Islet precursor cell (in vitro differentiated cells): Measurements from ENCODE around the gene TMEM167B.
A peak's percentile ranks its signal among the peaks of the same experiment; 100 is the strongest.

Source experiments
- DNase-seq: peaks from one replicate; pipeline ENCODE4 v3.0.0-alpha.2; 2018

Gene TMEM167B

GRCh38 chr1:109083923-109084322, 6.6 kb upstream of the TMEM167B start:
- DNase-seq, result no peak

DNA sequence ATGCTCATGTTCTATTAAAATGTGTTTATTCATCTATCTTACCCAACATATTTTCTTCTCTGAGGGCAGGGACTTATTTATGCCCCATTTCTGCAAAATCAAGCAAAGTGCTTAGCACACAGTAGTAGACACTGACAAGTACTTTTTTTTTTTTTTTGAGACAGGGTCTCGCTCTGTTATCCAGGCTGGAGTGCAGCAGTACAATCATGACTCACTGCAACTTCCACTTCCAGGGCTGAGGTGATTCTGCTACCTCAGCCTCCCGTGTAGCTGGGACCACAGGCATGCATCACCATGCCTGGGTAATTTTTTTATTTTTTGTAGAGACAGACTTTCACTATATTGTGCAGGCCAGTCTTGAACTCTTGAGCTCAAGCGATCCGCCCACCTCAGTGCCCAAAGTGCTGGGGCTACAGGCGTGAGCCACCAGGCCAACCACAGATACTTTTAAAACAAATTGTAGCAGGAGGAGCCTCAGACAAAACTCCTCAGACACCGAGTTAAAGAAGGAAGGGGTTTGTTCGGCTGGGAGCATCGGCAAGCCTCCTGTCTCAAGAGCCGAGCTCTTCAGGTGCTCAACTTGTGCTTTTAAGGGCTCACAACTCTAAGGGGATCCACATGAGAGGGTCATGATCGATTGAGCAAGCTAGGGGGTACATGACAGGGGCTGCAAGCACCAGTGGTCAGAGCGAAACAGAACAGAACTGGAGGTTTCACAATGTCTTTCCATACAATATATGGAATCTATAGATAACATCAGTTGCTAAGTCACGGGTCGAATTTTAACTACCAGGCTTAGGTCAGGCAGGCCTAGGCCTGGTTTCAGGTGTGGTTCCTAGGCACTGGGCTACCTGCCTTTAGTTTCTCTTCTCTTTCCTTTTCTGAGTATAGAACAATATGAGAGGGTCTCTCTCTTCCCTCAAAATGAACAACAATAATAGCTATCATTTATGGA, 5.7 kb upstream of the TMEM167B start:
- DNase-seq, result peak; percentile 90

- DNase-seq, result peak; percentile 94
These were observed 1.1 kb upstream of the TMEM167B start for GRCh38 chr1:109089242-109090015.

GRCh38 chr1:109091078-109091838, 694 bp downstream of the TMEM167B start:
- DNase-seq, result peak; percentile 66

- DNase-seq, result no peak
These were observed 1.3 kb downstream of the TMEM167B start for GRCh38 chr1:109091839-109092193.

DNA sequence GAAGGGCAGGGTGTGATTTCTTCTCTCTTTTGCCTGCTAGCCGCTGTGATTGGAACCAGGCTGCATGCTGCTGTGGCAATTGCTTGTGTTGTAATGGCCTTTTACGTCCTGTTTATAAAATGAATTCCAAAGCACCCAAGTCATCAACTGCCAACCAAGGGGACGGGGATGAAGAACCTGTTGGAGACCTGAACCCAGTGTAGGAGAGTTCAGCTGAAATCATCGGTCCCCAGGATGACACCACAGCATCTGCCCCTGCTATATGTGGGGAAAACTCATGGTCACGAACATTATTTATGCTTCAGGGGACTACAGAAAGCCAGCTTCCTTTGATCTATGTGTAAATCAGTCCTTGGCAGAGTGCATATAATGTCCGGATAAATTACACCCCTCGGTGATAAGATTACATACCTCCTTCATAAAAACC, 3.8 kb downstream of the TMEM167B start:
- DNase-seq, result no peak

DNA sequence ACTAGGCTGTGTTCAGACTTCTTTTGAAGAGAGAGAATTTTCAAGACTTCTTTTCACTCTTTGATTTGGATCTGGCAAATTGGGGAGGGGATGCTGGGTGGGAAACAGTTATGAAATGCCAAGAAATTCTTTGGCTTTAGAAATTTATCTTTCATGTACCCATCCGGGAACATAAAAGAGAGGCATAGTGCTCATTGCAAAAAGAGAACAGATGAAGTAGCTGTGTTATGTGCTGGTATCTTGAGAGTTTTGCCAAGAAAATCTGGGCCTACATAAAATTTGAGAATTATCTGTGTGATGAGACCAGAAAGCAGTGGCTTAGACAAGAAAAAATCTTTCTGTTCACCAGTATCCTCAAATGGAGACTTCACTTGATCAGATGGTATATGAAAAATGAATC, 4.3 kb downstream of the TMEM167B start:
- DNase-seq, result no peak

- no peak for DNase-seq
These were observed 5.1 kb downstream of the TMEM167B start for GRCh38 chr1:109095631-109096030.

DNA sequence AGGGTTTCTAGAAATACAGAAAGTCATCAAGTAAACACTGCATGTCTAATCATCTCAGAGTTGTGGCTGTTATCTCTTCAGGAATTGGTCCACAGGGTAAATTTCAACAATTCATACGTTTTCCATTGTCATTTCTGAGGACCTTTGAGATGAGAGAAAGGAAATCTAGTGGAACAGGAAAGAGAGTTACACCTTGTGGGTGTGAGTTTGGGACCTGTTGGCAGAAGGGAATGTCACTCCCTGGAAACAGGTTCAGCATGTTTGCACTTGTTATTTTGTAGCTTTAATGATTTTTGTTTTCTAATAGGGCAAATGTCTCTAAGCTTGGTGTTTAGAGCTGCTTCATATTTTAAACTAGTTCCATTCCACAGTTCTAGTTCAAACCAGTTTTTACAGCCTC, 5.6 kb downstream of the TMEM167B start:
- DNase-seq, result no peak

DNA sequence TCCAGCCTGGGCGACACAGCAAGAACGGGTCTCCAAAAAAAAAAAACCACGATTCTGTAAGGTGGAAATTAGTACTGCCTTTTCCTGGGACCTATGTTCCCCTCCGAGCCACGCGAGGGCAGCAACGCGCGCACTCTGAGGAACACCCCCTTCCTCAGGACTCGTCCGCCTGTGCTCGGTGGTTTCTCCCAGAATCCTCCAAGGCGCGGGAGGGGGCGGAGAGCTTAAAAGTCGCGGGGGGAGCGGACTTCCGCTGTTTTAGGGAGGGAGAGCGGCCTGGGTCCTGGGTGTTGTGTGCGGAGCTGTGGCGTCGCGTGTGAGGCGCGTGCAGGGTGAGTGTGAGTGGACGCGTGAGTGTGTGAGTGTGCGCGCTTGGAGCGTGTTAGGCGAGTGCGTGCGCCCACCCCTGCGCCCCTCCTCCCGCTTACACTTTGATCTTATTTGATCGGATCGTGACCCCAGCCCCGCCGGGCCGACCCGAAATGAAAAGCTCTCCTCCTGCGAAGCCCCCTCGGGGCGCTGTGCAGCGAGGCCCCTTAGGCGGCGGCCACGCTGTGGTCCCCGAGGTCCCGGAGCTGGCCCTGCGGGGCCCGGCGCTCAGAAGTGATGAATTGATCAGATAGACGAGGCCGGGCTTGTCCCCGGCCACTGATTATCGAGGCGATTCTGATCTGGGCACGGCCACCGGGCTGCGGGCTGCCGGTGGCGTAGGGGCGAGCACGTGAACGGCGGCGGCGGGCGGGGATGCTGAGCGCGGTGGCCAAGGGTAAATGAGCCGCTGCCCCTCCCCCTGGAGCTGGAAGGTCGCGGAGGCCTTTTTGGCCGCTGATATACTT, 9.6 kb downstream of the TMEM167B start:
- peak; percentile 98 for DNase-seq

DNA sequence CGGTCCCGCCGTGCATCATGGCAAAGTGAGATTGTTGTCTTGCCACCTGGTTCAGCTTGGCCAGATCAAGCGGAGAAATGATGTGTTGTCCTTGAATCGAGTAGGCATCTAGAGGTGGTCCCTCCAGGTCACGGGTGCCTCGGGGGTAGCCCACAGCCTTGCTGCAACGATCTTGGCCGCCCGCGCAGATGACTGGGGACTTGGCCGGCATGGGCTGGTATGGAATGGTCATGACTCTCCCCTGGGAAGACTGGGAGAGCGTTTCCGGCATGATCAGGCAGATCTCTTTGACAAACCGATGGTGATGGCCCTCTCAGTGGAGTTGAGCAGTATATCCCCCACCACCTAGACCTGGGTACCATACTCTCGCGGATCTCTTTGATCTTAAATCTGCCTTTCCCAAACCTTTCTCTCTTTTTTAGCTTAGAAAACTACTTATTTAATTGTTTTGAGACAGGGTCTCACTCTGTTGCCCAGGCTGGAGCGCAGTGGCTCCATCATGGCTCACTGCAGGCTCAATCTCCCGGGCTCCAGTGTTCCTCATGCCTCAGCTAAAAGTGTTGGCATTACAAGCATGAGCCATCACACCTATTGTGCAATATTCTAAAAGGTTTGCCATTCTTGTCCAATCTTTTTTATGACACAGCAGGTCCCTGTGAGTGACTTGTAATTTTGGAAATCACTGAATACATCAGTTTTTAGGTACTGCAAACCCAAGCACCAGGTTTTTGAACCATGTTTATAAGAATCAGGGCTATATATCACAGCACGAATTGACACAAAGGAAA, 14.0 kb downstream of the TMEM167B start:
- DNase-seq, result no peak

DNA sequence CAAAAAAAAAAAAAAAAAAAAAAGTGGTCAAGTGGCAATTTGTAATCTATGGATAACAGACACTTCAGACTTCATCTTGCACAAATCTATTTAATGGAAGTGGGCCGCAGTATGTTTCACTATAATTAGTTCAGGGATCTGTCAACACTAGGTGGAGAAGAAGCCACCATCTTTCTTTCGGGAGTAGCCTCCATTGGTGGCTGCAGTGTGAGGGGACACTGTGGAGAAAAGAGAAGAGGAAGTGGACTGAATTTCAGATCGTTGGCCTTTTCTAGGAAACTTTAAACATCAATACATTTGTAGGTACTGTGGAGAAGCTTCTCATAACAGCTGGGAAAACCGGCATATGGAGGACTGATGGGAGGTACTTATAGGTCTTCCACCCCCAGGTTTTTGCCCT, 15.3 kb downstream of the TMEM167B start:
- no peak for DNase-seq

- DNase-seq, result no peak
These were observed 17.2 kb downstream of the TMEM167B start for GRCh38 chr1:109107785-109108184.

GRCh38 chr1:109109906-109110305, 19.3 kb downstream of the TMEM167B start:
- no peak for DNase-seq

DNA sequence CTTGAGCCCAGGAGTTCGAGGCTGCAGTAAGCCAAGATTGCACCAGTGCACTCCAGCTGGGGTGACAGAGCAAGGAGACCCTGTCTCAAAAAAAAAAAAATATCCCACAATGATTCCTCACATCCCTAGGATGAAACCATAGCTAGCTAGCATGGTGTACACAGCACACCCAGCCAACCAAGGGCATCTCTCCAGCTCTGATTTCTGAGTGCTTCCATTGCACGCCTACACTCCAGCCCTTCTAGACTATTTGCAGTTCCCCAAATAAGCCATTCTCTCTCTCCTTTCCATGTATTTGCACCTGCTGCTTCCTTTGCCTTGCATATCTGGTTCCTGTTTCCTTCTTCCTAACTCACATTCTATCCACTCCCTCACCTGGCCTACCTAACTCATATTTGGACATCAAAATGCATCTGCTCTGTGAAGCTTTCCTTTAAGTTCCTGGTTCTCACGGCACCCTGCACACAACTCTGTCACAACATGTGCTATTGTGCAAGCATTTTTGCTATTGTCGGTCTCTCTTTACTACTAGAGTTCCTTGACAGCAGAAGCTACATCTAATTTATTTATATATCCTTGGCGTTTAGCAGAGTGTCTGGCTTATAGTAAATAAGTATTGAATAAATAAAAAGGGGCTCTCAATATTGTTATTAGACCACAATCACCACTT, 21.0 kb downstream of the TMEM167B start:
- DNase-seq, result no peak

DNA sequence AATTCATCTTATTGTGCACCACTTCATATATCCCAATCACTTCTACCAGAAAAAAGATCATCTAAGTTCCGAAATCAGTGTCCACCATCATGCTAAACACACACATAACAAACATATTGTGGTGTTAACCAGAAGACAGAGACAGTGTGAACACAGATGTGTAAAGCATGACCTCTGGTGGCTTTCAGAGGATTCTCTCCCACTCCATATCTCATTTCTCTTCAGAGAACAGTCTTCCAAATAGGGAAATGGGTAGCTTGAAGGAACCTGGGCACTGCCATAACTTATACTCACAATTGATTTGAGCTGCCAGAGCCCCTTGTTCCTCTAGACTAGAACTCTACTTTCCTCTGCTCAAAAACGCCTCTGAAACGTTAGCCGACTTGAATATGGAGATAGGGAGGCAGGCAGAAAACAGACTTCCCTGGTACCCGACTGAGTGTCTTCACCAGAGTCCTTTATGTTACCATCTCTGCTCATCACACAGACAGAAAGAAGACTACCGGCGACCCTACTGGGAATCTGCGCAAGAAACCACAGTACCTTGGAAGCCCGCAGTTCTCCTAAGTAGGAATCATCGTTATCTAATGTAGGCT, 21.6 kb downstream of the TMEM167B start:
- no peak for DNase-seq

- DNase-seq, result peak; percentile 98
These were observed 22.2 kb downstream of the TMEM167B start for GRCh38 chr1:109112652-109113285.

- peak; percentile 84 for DNase-seq
These were observed 23.2 kb downstream of the TMEM167B start, which contains the start of gene ELAPOR1 for GRCh38 chr1:109113590-109114341. Gene ELAPOR1, plus strand, starts transcription at chr1:109114115. Its CDS starts 69 bp downstream, at chr1:109114184.

DNA sequence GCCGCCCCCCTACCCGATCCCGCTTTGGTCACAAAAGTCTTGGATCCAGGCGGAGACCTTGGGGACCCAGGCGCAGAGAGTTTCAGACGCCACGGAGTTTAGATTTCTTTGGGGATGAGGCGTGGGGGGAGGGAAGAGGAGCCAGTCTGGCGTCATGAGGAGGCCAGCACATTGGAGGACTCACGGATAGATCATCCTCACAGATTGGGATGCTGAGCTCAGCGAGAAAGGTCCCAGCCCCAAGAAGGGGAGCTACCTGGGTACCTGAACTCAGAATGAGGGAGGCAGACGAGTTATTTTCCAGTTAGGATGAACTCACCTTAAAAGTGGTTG, 23.7 kb downstream of the TMEM167B start:
- DNase-seq, result no peak
